NCI-H128 (cell line): Measurements from ENCODE around the gene MPRIP.

ENCODE experiments used
- DNase-seq: peaks from one replicate; lab custom pipeline; 2025; ENCODE audit not compliant: unreplicated experiment; lab: John Stamatoyannopoulos, UW

The MPRIP gene

GRCh38 chr17:17066021-17066420 lies 23.8 kb downstream of the MPRIP start:
- DNase-seq: no peak

GRCh38 chr17:17067257-17067656 lies 25.0 kb downstream of the MPRIP start:
- DNase-seq: no peak

DNA sequence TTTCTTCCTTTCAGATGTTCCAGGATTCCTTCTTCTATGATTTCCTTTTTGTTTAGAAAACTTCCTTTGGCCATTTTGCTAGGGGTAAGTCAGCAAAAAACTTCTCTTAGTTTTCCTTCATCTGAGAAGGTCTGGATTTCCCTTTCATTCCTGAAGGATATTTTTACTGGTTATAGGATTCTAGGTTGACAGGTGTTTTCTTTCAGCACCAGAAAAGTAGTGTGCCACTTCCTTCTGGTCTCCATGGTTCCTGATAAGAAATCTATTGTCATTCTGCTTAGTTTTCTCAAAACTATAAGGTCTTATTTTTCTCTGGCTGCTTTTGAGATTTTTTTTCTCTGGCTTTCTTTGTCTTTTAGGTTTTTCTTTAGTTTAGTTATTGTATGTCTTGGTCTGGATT lies 27.6 kb downstream of the MPRIP start:
- no peak for DNase-seq

DNA sequence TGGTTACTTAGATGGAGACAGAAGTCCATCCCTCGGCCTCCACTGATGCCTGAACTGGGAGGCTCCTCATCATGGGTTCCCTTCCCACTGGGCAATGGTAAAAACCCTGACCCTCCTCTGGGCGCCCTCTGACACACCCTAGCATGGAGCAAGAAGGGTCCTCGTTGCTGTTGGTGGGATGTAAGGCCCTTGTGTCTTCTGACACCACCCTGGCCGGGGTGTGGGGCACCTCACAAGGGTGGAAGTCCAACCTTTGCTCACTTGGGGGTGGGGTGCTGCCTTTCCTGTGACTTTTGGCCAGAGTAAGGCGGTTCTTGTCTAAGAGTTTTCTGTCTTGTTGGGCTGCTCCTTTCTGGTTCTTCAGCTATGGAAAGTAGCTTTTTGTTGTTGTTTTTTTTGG lies 28.7 kb downstream of the MPRIP start:
- no peak for DNase-seq

- DNase-seq: no peak
Measured at GRCh38 chr17:17071531-17072360, 29.5 kb downstream of the MPRIP start.

DNA sequence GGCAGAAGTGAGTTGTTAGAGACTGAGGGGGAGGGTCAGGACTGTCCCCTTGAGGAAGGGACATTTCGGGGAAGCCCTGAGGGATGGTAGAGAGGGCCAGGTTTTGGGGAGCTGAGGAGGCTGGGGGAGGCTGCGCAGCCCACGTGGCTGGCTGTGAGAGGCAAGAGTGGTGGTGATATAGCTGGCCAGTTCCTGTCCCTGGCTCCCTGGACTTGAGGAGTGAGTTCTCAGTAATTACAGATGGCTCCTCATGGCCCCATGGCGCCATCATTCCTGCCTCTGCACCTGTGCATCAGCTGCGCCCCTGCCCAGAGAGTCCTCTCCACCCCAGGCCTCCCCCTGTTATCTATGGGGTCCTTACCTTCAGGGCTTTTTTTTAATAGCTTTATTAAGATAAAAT lies 30.3 kb downstream of the MPRIP start:
- DNase-seq: no peak

DNA sequence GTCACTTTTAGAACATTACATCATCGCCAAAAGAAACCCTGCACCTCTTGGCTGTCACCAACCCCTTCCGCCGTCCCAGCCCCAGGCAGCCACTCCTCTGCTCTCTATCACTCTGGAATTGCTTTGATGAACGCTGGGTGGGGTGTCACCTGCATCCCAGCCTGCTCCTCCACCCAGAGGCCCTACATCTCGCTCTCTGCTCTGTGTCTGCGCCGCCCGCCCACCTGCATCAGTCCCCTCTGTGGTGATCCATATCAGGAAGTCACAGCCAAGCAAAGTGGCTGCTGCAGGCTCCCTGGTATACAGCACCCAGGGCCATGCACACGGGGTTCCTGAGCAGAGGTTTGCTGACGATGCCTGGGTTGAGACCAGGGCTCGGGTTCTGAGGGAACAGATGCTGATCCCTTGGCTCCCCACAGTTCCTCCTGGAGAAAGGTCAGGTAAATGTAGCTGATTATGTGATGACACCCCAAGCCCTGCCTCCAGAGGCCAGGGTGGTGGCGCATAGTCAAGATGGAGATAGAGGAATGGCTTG lies 30.8 kb downstream of the MPRIP start:
- DNase-seq: no peak

- no peak for DNase-seq
Measured at GRCh38 chr17:17073581-17074403, 31.5 kb downstream of the MPRIP start.

- DNase-seq: no peak
Measured at GRCh38 chr17:17075125-17075781, 33.0 kb downstream of the MPRIP start.

GRCh38 chr17:17076066-17076465 lies 33.8 kb downstream of the MPRIP start:
- no peak for DNase-seq

DNA sequence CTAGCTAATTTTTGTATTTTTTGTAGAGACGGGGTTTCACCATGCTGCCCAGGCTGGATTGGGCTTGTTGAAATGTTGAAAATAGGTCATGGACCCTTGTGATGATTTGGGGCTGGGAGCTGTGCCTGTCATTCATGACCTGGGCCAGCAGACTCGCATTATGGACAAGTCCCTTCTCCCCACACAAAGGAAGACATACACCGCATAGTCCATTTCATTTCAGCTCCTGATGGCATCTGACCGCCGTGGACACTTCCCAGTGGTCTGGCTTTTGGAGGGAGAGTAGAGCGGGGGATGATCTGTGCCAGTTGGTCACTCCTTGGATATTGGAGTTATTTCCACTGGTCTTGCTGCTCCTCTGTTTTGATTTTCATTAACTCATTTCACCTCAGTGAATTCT lies 34.8 kb downstream of the MPRIP start:
- no peak for DNase-seq

DNA sequence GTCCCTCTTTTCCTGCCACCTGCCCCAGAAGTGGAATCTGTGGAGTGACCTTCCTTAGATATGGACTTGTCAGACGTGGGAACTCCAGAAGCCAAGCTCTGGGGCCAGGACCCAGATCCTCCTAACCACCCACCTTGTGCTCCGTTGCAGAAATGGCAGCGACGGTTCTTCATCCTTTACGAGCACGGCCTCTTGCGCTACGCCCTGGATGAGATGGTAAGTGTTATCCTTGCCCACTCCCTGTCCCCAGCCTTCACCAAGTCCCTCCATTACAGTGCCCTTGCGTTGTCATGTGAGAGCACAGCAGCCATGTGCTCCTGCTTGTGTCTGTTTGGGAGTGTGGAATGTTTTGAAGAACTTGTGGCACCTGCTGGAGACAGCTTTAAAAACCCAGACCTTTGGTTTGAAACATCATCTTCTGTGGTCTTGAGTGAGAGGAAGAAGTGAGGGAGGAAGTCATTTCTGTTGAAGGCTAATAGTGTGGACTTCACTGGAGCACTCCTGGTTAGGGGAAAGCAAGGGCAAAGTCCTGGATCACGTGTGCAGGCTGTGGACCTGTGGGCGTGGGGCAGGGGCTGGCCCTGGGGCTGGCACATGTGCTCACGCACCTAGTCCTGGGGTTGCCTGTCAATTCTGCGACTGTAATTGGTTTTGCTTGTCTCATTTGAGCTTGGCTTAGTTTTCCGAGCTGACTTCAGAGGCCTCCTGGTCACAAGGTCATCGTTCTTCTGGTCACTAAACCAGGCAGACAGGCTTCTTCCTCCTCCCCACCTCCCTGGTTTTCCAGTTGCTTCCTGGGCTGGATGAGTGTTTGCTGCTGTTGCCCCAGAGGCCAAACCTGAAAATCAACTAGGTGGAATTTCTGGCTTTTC lies 35.8 kb downstream of the MPRIP start:
- DNase-seq: no peak

DNA sequence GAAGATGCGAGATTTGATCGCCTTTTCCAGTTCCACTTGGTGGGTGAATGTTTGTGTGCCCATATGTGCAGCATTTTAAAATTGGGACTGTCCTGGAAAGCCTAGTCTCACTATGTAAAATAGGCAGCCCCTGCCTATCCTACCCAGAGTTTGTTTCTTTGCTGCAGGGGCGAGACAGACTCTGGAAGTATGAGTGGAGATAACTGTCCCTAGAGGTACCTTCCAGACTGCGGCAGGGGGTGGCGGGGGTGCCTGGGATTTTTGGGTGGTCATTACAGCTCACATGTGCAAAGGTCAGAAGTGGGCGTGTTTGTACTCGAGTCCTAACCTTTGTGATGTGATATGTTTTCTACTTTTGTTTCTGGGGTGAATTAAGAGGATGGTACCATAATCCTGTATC lies 36.6 kb downstream of the MPRIP start:
- no peak for DNase-seq

DNA sequence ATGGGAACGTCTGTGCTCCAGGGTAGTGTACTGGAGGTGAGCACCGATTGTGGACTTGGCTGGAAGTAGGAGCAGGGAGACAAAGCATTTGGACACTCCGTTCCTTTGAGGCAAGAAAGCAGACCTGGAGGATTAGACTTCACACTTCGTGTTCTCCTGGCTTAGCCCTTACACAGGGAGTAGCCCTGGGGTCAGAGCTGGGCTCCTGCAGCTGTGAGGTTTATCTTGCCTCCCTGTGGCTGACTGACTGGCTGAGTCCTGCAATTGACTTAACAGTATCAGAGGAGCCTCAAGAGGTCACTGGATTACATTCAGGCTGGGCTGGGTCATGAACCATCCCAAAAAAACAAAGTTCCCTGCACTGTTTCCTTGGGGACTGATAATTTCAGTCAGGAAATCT lies 37.1 kb downstream of the MPRIP start:
- DNase-seq: no peak

DNA sequence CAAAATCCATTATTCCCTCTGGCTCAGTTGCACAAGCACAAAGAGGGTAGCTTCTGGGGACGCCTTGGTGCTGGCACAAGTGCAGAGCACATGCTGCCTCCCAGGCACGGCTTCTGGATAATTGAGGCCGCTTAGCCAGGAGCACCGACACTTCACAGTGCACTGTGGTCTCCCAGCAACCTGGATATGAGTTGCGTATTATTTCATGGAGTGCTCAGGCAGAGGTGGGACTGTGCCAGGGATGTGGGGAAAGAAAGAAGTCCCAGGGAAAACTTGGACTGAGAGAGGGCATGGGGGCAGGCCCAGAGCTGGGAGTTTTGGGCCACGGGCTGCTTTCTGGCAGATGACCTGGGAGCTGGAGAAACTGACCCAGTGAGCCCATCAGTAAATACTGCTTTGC lies 37.5 kb downstream of the MPRIP start:
- DNase-seq: no peak

- no peak for DNase-seq
Measured at GRCh38 chr17:17080181-17080631, 37.9 kb downstream of the MPRIP start.

- DNase-seq: no peak
Measured at GRCh38 chr17:17080781-17081180, 38.5 kb downstream of the MPRIP start.

- DNase-seq: no peak
Measured at GRCh38 chr17:17081304-17081940, 39.2 kb downstream of the MPRIP start.

GRCh38 chr17:17082878-17083277 lies 40.6 kb downstream of the MPRIP start:
- no peak for DNase-seq

GRCh38 chr17:17084317-17084835 lies 42.1 kb downstream of the MPRIP start:
- DNase-seq: no peak
